ENCODE results near the gene EDC3. TPM values are rescaled to one million over a fixed set of nuclear protein-coding genes. Genes with fewer than 3 reads are reported as not detected.

The EDC3 gene
- total RNA-seq, 1 donor = 19.4 TPM

DNA sequence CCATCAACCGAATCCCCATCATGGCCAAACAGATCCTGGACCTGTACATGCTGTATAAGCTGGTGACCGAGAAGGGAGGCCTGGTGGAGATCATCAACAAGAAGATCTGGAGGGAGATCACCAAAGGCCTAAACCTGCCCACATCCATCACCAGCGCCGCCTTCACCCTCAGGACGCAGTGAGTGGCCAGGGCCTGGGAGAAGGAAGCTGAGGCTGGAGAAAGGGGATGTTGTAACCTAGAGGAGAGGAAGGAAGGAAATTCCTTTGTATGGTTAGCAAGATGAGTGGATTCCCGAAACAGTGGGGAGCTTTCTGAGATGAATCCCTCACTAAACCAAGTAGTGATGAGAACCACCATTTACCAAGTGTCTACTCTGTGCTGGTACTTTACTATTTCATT lies 106.0 kb downstream of the EDC3 start:
- DNase-seq (ENCODE audit: low read depth in 2 of 3, low spot score in 2 of 3) = no peak

DNA sequence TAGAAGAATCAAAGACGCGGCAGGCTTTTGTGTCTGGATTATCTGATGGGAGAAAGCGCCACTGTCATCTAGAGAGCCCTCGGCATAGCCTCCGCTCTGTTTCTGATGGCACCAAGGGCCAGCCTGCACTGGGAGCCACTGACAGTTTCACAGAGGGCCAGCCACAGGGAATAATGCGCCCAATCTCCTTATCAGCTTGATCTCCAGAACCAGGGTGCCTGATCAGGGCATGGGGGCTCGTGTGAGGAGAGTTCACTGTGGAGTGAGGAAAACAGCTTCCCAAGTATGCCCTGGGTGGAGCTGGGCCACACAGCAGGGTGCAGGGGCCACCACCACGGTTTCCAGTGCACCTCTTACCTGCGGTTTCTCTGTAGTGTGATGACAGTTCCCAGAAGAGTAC lies 110.0 kb downstream of the EDC3 start:
- DNase-seq (ENCODE audit: low read depth in 2 of 3, low spot score in 2 of 3) = no peak

DNA sequence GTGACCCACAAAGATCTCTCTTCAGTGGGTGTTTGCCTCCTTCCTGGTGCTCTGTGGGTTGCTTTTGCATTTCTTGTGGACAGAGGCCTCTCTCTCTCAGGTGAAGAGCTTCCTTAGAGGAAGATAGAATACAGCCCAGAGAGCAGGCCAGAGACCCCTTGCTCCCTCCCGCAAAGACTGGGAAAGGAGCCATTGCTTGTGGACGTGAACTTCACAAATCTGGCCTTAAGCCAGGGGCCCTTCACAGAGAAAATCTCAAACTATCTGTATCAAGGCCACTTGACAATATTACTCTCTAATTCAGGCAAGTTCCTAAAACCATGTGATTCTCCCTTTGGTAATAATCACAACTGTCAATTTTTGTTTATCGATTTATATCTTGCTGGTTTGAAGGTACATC lies 110.6 kb downstream of the EDC3 start:
- no peak for DNase-seq (ENCODE audit: low read depth in 2 of 3, low spot score in 2 of 3)

DNA sequence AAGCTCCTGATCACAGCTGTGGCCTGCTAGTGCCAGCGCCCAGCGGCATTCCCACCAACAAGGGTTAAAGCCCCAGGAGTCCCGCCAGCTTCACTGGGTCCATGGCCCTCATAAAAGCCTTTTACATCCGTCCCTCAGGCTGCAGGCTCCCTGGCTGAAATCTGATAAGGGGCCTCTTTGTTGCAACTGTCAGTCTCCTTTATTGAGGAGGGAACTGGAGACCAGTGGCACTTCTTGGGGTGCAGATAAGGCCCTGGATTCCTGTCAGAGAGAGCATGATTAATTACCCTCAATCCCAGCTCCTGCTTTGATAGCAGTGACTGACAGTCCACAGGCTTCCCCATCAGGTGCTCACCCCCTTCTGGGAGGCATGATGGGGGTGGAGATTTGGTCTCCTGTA lies 111.0 kb downstream of the EDC3 start:
- DNase-seq (ENCODE audit: low read depth in 2 of 3, low spot score in 2 of 3) = peak in 1 of 3 donors; percentile 20

DNA sequence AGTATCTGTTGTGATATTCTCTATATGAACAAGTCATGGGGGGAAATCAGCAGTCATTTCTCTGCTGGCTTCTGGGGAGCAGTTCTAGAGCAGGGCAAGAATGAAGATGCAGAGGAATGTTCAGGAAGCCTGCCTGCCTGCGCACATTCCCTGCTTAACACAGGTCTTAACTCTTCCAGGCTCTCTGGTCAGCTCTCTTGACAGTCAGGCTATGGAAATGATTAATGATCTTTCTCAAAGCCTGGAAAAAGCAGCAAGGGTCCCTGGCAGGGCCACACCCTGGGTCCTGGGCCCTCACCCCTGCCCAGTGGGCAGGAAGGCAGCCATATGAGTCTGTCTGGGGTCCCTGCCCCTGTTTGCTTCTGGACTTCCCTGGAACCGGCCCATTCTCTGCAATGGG lies 111.6 kb downstream of the EDC3 start:
- DNase-seq (ENCODE audit: low read depth in 2 of 3, low spot score in 2 of 3) = no peak

Other genes with a start within 250 kb of the EDC3 start
- 94.0 TPM for gene UBL7, start 234.9 kb downstream of the EDC3 start, total RNA-seq
- 11.0 TPM for gene ARID3B, start 154.8 kb downstream of the EDC3 start, total RNA-seq
- gene CLK3, start 80.2 kb downstream of the EDC3 start, total RNA-seq = 117 TPM
- 0.27 TPM for gene CYP1A1, start 29.5 kb upstream of the EDC3 start, total RNA-seq
- gene CYP1A2, start 52.8 kb upstream of the EDC3 start, total RNA-seq = not detected
- 118 TPM for gene CSK, start 86.1 kb upstream of the EDC3 start, total RNA-seq
- gene LMAN1L, start 116.8 kb upstream of the EDC3 start, total RNA-seq = 0.27 TPM
- not detected for gene CPLX3, start 130.6 kb upstream of the EDC3 start, total RNA-seq
- gene ULK3, start 147.1 kb upstream of the EDC3 start, total RNA-seq = 69.7 TPM
- 67.6 TPM for gene SCAMP2, start 177.3 kb upstream of the EDC3 start, total RNA-seq
- 77.3 TPM for gene MPI, start 194.0 kb upstream of the EDC3 start, total RNA-seq
- 58.4 TPM for gene FAM219B, start 210.8 kb upstream of the EDC3 start, total RNA-seq
- 47.9 TPM for gene COX5A, start 242.0 kb upstream of the EDC3 start, total RNA-seq